WTC11 (cell line): ENCODE measurements around the gene SIGLEC1. TPM values are rescaled to one million over a fixed set of nuclear protein-coding genes. Genes with fewer than 3 reads are reported as not detected.

Source experiments
- ATAC-seq: fragments of 200-7000 bp; cut with Tn5 transposase; 2 replicates; pipeline ENCODE4 v1.10.0; 2021; ENCODE audit warnings: mild to moderate bottlenecking, moderate library complexity
- CTCF ChIA-PET: fragments of 300-600 bp; sonication (Branson Sonifier 250); formaldehyde crosslinking; loops from one replicate; lab custom pipeline; 2021; ENCODE audit warnings: antibody characterized with exemption; lab: Charles Lee
- POLR2A ChIA-PET: fragments of 350-600 bp; sonication (Branson Sonifier 250); formaldehyde crosslinking; loops from one replicate; lab custom pipeline; 2021; ENCODE audit warnings: antibody characterized with exemption; lab: Charles Lee
- DNase-seq: peaks from one replicate; pipeline ENCODE4 v3.0.0; 2021; ENCODE audit warnings: low spot score
- H3K27ac Mint-ChIP-seq: 2 replicates; pipeline ENCODE4 v1.8.0; 2021; ENCODE audit warnings: mixed read lengths
- H3K27me3 Mint-ChIP-seq: 2 replicates; pipeline ENCODE4 v1.8.0; 2021; ENCODE audit warnings: low read depth, mild to moderate bottlenecking, moderate library complexity, mixed read lengths
- H3K36me3 Mint-ChIP-seq: 2 replicates; pipeline ENCODE4 v1.8.0; 2021; ENCODE audit warnings: mixed read lengths
- H3K4me1 Mint-ChIP-seq: 2 replicates; pipeline ENCODE4 v1.8.0; 2022; ENCODE audit warnings: mixed read lengths
- H3K4me3 Mint-ChIP-seq: 2 replicates; pipeline ENCODE4 v1.8.0; 2021; ENCODE audit warnings: mild to moderate bottlenecking, moderate library complexity, mixed read lengths
- H3K9me3 Mint-ChIP-seq: 2 replicates; pipeline ENCODE4 v1.8.0; 2021; ENCODE audit warnings: mixed read lengths
- ATF3 ChIP-seq: sonication (generic); formaldehyde crosslinking; conservative IDR thresholded peaks from 2 replicates; pipeline ENCODE4 v1.8.1; 2022; ENCODE audit warnings: mild to moderate bottlenecking, missing genetic modification reagents
- CREM ChIP-seq: sonication (generic); formaldehyde crosslinking; IDR thresholded peaks from 2 replicates; pipeline ENCODE4 v1.8.1; 2022; ENCODE audit warnings: mild to moderate bottlenecking, missing genetic modification reagents, moderate library complexity
- FOXJ3 ChIP-seq: sonication (generic); formaldehyde crosslinking; IDR thresholded peaks from 2 replicates; pipeline ENCODE4 v1.9.0; 2021; ENCODE audit warnings: missing genetic modification reagents, mild to moderate bottlenecking, borderline replicate concordance
- GABPB1 ChIP-seq: sonication (generic); formaldehyde crosslinking; IDR thresholded peaks from 2 replicates; pipeline ENCODE4 v1.8.1; 2023; ENCODE audit warnings: mild to moderate bottlenecking, missing genetic modification reagents
- IRF1 ChIP-seq: sonication (generic); formaldehyde crosslinking; IDR thresholded peaks from 2 replicates; pipeline ENCODE4 v1.8.0; 2023; ENCODE audit warnings: missing genetic modification reagents
- MAX ChIP-seq: sonication (generic); formaldehyde crosslinking; IDR thresholded peaks from 2 replicates; pipeline ENCODE4 v1.8.0; 2022; ENCODE audit warnings: mild to moderate bottlenecking, missing genetic modification reagents
- NR1H2 ChIP-seq: sonication (generic); formaldehyde crosslinking; IDR thresholded peaks from 2 replicates; pipeline ENCODE4 v1.9.0; 2021; ENCODE audit warnings: mild to moderate bottlenecking, moderate library complexity, missing genetic modification reagents
- OVOL2 ChIP-seq: fragments of 250-450 bp; sonication (Bioruptor Pico); IDR thresholded peaks from 2 replicates; pipeline ENCODE4 v1.9.0; 2021; ENCODE audit warnings: mild to moderate bottlenecking, borderline replicate concordance
- PRDM15 ChIP-seq: sonication (generic); formaldehyde crosslinking; IDR thresholded peaks from 2 replicates; pipeline ENCODE4 v1.8.0; 2022; ENCODE audit warnings: missing genetic modification reagents
- PREB ChIP-seq: sonication (generic); formaldehyde crosslinking; IDR thresholded peaks from 2 replicates; pipeline ENCODE4 v1.8.1; 2022; ENCODE audit warnings: mild to moderate bottlenecking, missing genetic modification reagents, moderate library complexity, borderline replicate concordance
- PRRX2 ChIP-seq: fragments of 250-450 bp; sonication (Bioruptor Pico); IDR thresholded peaks from 2 replicates; pipeline ENCODE4 v1.8.0; 2021; ENCODE audit warnings: mild to moderate bottlenecking
- SMAD4 ChIP-seq: sonication (generic); formaldehyde crosslinking; IDR thresholded peaks from 2 replicates; pipeline ENCODE4 v1.8.0; 2022; ENCODE audit warnings: mild to moderate bottlenecking, missing genetic modification reagents
- STAT6 ChIP-seq: sonication (generic); formaldehyde crosslinking; conservative IDR thresholded peaks from 2 replicates; pipeline ENCODE4 v1.8.1; 2023; ENCODE audit warnings: mild to moderate bottlenecking, low read depth, missing genetic modification reagents, moderate library complexity
- USF2 ChIP-seq: sonication (generic); formaldehyde crosslinking; IDR thresholded peaks from 2 replicates; pipeline ENCODE4 v1.8.1; 2023; ENCODE audit warnings: mild to moderate bottlenecking, missing genetic modification reagents, moderate library complexity
- ZBTB21 ChIP-seq: sonication (generic); formaldehyde crosslinking; IDR thresholded peaks from 2 replicates; pipeline ENCODE4 v1.8.1; 2023; ENCODE audit warnings: mild to moderate bottlenecking, missing genetic modification reagents, borderline replicate concordance
- ZNF317 ChIP-seq: sonication (generic); formaldehyde crosslinking; IDR thresholded peaks from 2 replicates; pipeline ENCODE4 v1.8.1; 2023; ENCODE audit warnings: low read depth, mild to moderate bottlenecking, moderate library complexity, missing genetic modification reagents, borderline replicate concordance
- ZNF396 ChIP-seq: fragments of 250-450 bp; sonication (Bioruptor Pico); IDR thresholded peaks from 2 replicates; pipeline ENCODE4 v1.8.0; 2021; ENCODE audit warnings: mild to moderate bottlenecking, moderate library complexity, borderline replicate concordance
- ZNF425 ChIP-seq: fragments of 250-450 bp; sonication (Bioruptor Pico); conservative IDR thresholded peaks from 2 replicates; pipeline ENCODE4 v1.9.0; 2021; ENCODE audit warnings: mild to moderate bottlenecking
- ZNF512 ChIP-seq: sonication (generic); formaldehyde crosslinking; IDR thresholded peaks from 2 replicates; pipeline ENCODE4 v1.8.1; 2022; ENCODE audit warnings: missing genetic modification reagents, borderline replicate concordance
- ZSCAN18 ChIP-seq: fragments of 250-450 bp; sonication (Bioruptor Pico); IDR thresholded peaks from 2 replicates; pipeline ENCODE4 v2.1.2; 2022; ENCODE audit warnings: mild to moderate bottlenecking, moderate library complexity
- total RNA-seq: library from RNA; stranded (reverse); gene quantifications from 3 replicates; pipeline ENCODE4 v1.2.3, GENCODE V29; 2021

The SIGLEC1 gene
- total RNA-seq, 1 experiment from 2014 or later = 0.04 TPM

- CTCF ChIA-PET = interaction anchor here (0.9 to 2.4 kb wide), 7 partner anchors 8 to 59 kb away, joined by 3 to 23 read pairs (median 4); no protein-coding TSS in a partner anchor
- POLR2A ChIA-PET = no interaction called here
- ATAC-seq (no peak), DNase-seq (no peak)
- H3K9me3 Mint-ChIP-seq = no peaks in the 10 kb centered on the region
- no peak overlapping the region for H3K4me3 Mint-ChIP-seq
- peaks cover 25% of the 10 kb centered on the region for H3K27me3 Mint-ChIP-seq
- H3K27ac Mint-ChIP-seq = no peak overlapping the region
- TF ChIP-seq USF2 = no peak
- no peak for TF ChIP-seq ZSCAN18 (CRISPR knock-in tag)
- no peak for TF ChIP-seq MAX (CRISPR knock-in tag)
- TF ChIP-seq STAT6 = no peak
- TF ChIP-seq ZBTB21 (CRISPR knock-in tag) = no peak
- TF ChIP-seq ZNF396 (CRISPR knock-in tag) = no peak
- TF ChIP-seq FOXJ3 (CRISPR knock-in tag) = no peak
- no peak for TF ChIP-seq PREB
- TF ChIP-seq GABPB1 (CRISPR knock-in tag) = no peak
- no peak for TF ChIP-seq SMAD4
- TF ChIP-seq ZNF425 (CRISPR knock-in tag) = no peak
- TF ChIP-seq PRRX2 = no peak
- no peak for TF ChIP-seq NR1H2 (CRISPR knock-in tag)
- no peak for TF ChIP-seq PRDM15 (CRISPR knock-in tag)
- no peak for TF ChIP-seq ZNF512 (CRISPR knock-in tag)
- TF ChIP-seq ZNF317 (CRISPR knock-in tag) = no peak
- no peak for TF ChIP-seq CREM
- no peak for TF ChIP-seq ATF3 (CRISPR knock-in tag)
- no peak for TF ChIP-seq IRF1 (CRISPR knock-in tag)
- no peak for TF ChIP-seq OVOL2
- H3K36me3 Mint-ChIP-seq = no peaks in the 10 kb centered on the region
- peaks cover 35% of the 10 kb centered on the region for H3K4me1 Mint-ChIP-seq
These were observed 23.4 kb upstream of the SIGLEC1 start for GRCh38 chr20:3735768-3736167.
